Neural cell (in vitro differentiated cells): ENCODE results near the gene IMPG1. TPM values are rescaled to one million over a fixed set of nuclear protein-coding genes. Genes with fewer than 3 reads are reported as not detected.

Source experiments
- H2AFZ ChIP-seq: fragments of 200-600, 300-800 bp; sonication (generic), shearing (Covaris generic); 2 replicates; pipeline ENCODE4 v1.6.0; 2014; ENCODE audit warnings: low read depth, mild to moderate bottlenecking, antibody characterized with exemption, low read length, moderate library complexity
- H3F3A ChIP-seq: fragments of 200-600 bp; shearing (Covaris generic); 2 replicates; pipeline ENCODE4 v1.6.1; 2016; ENCODE audit warnings: mild to moderate bottlenecking, moderate library complexity, mixed read lengths, antibody characterized with exemption, low read length; ENCODE audit not compliant: insufficient read depth, poor library complexity, severe bottlenecking
- H3K27ac ChIP-seq: fragments of 200-600, 300-800 bp; sonication (generic), shearing (Covaris generic); 2 replicates; pipeline ENCODE4 v1.5.1; 2014; ENCODE audit warnings: mild to moderate bottlenecking, low read length, moderate library complexity
- H3K27me3 ChIP-seq: fragments of 300-800, 200-600 bp; sonication (generic), shearing (Covaris generic); 2 replicates; pipeline ENCODE4 v1.6.0; 2014; ENCODE audit warnings: mild to moderate bottlenecking, low read depth, low read length, moderate library complexity; ENCODE audit not compliant: insufficient read depth
- H3K36me3 ChIP-seq: fragments of 300-800, 200-600 bp; sonication (generic), shearing (Covaris generic); 2 replicates; pipeline ENCODE4 v1.5.1; 2014; ENCODE audit warnings: mild to moderate bottlenecking, antibody characterized with exemption, low read length, moderate library complexity; ENCODE audit not compliant: insufficient read depth
- H3K4me2 ChIP-seq: fragments of 300-800, 200-600 bp; sonication (generic), shearing (Covaris generic); 2 replicates; pipeline ENCODE4 v1.6.0; 2014; ENCODE audit warnings: mild to moderate bottlenecking, low read length
- H3K4me3 ChIP-seq: fragments of 300-800, 200-600 bp; sonication (generic), shearing (Covaris generic); 2 replicates; pipeline ENCODE4 v1.5.1; 2014; ENCODE audit warnings: mild to moderate bottlenecking, low read length, moderate library complexity
- H3K79me2 ChIP-seq: fragments of 200-600 bp; shearing (Covaris generic); replicated peaks from 2 replicates; pipeline ENCODE4 v1.6.0; 2014; ENCODE audit warnings: mild to moderate bottlenecking, low read length, moderate library complexity; ENCODE audit not compliant: insufficient read depth
- H3K9ac ChIP-seq: fragments of 300-800, 200-600 bp; sonication (generic), shearing (Covaris generic); 2 replicates; pipeline ENCODE4 v1.6.1; 2016; ENCODE audit warnings: mild to moderate bottlenecking, low read length, mixed read lengths
- H3K9me2 ChIP-seq: fragments of 200-600 bp; shearing (Covaris generic); 2 replicates; pipeline ENCODE4 v1.6.1; 2016; ENCODE audit warnings: mild to moderate bottlenecking, low read length, mixed read lengths; ENCODE audit not compliant: insufficient read depth
- H3K9me3 ChIP-seq: fragments of 200-600, 300-800 bp; sonication (generic), shearing (Covaris generic); 2 replicates; pipeline ENCODE4 v1.6.1; 2016; ENCODE audit warnings: mild to moderate bottlenecking, mixed run types, low read length, moderate library complexity, mixed read lengths
- H4K20me1 ChIP-seq: fragments of 200-600 bp; shearing (Covaris generic); 2 replicates; pipeline ENCODE4 v1.6.1; 2016; ENCODE audit warnings: mild to moderate bottlenecking, mixed run types; ENCODE audit not compliant: insufficient read depth
- EP300 ChIP-seq: fragments of 450-650 bp; conservative IDR thresholded peaks from 2 replicates; pipeline ENCODE4 v1.6.1; 2014; ENCODE audit warnings: antibody characterized with exemption, mild to moderate bottlenecking, moderate library complexity; ENCODE audit not compliant: poor library complexity, severe bottlenecking
- EZH2 ChIP-seq: fragments of 200-600, 300-800 bp; shearing (Covaris generic), sonication (generic); IDR thresholded peaks from 2 replicates; pipeline ENCODE4 v1.6.1; 2014; ENCODE audit warnings: antibody characterized with exemption, low read length, borderline replicate concordance, mild to moderate bottlenecking; ENCODE audit not compliant: insufficient read depth, poor library complexity, severe bottlenecking
- MXI1 ChIP-seq: fragments of 450-650 bp; conservative IDR thresholded peaks from 2 replicates; pipeline ENCODE4 v1.6.1; 2014; ENCODE audit warnings: antibody characterized with exemption, mild to moderate bottlenecking; ENCODE audit not compliant: poor library complexity, severe bottlenecking
- POLR2AphosphoS5 ChIP-seq: IDR thresholded peaks from 2 replicates; pipeline ENCODE4 v1.6.1; 2012
- RAD21 ChIP-seq: fragments of 450-650 bp; conservative IDR thresholded peaks from 2 replicates; pipeline ENCODE4 v1.6.1; 2014; ENCODE audit warnings: antibody characterized with exemption, mild to moderate bottlenecking, moderate library complexity
- SMC3 ChIP-seq: fragments of 450-650 bp; conservative IDR thresholded peaks from 2 replicates; pipeline ENCODE4 v1.6.1; 2014; ENCODE audit warnings: antibody characterized with exemption, mild to moderate bottlenecking, moderate library complexity; ENCODE audit not compliant: poor library complexity
- TAF1 ChIP-seq: IDR thresholded peaks from 2 replicates; pipeline ENCODE4 v1.6.1; 2012; ENCODE audit warnings: low read depth
- polyA plus RNA-seq: library from polyadenylated mRNA; depleted of rRNA; stranded (reverse); fragments of >200 nt; gene quantifications from 2 replicates; pipeline ENCODE4 v1.2.3, GENCODE V29; 2014
- TF ChIP-seq, protein P1 (sequence below): IDR thresholded peaks from 2 replicates; pipeline ENCODE4 v1.6.1; 2012; ENCODE audit warnings: borderline replicate concordance
- TF ChIP-seq, protein P2 (sequence below): fragments of 450-650 bp; IDR thresholded peaks from 2 replicates; pipeline ENCODE4 v1.5.1; 2014; ENCODE audit warnings: antibody characterized with exemption, mild to moderate bottlenecking, moderate library complexity; ENCODE audit not compliant: poor library complexity, severe bottlenecking

Gene IMPG1
- polyA plus RNA-seq, 1 donor from 2014 or later, result not detected

DNA sequence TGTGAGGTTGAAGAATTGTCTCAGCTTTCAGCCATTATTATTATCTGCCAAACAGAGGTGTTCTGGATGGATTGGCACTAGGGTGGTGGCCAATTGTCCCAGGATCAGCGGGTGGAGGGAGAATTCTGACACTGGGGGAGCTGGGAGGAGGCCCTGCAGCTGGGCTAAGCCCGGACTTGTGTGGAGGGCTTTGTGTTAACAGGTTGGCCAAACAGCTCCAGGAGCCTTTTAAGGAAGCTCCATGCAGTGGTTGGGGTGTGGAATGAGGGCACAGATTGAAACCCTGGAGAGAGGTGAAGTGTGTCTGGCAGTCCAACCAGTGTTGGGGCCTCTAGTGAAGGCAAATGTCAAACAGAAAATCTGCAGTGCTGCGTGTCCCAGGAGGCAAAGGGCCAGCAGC is 135.8 kb downstream of the IMPG1 start:
- Histone ChIP-seq H3K4me2 (no peak overlapping the region), H3K27me3 (no peaks in the 10 kb centered on the region), H4K20me1 (no peaks in the 10 kb centered on the region), H2AFZ (no peak overlapping the region), H3K9me2 (no peaks in the 10 kb centered on the region), H3K36me3 (no peaks in the 10 kb centered on the region), H3K4me3 (no peak overlapping the region), H3F3A (no peaks in the 10 kb centered on the region), H3K9me3 (no peaks in the 10 kb centered on the region), H3K9ac (no peak overlapping the region), H3K27ac (no peak overlapping the region), H3K79me2 (no peaks in the 10 kb centered on the region)
- no peak for TF ChIP-seq EZH2
- no peak for TF ChIP-seq EP300
- TF ChIP-seq, protein P1, sequence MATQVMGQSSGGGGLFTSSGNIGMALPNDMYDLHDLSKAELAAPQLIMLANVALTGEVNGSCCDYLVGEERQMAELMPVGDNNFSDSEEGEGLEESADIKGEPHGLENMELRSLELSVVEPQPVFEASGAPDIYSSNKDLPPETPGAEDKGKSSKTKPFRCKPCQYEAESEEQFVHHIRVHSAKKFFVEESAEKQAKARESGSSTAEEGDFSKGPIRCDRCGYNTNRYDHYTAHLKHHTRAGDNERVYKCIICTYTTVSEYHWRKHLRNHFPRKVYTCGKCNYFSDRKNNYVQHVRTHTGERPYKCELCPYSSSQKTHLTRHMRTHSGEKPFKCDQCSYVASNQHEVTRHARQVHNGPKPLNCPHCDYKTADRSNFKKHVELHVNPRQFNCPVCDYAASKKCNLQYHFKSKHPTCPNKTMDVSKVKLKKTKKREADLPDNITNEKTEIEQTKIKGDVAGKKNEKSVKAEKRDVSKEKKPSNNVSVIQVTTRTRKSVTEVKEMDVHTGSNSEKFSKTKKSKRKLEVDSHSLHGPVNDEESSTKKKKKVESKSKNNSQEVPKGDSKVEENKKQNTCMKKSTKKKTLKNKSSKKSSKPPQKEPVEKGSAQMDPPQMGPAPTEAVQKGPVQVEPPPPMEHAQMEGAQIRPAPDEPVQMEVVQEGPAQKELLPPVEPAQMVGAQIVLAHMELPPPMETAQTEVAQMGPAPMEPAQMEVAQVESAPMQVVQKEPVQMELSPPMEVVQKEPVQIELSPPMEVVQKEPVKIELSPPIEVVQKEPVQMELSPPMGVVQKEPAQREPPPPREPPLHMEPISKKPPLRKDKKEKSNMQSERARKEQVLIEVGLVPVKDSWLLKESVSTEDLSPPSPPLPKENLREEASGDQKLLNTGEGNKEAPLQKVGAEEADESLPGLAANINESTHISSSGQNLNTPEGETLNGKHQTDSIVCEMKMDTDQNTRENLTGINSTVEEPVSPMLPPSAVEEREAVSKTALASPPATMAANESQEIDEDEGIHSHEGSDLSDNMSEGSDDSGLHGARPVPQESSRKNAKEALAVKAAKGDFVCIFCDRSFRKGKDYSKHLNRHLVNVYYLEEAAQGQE, result no peak

DNA sequence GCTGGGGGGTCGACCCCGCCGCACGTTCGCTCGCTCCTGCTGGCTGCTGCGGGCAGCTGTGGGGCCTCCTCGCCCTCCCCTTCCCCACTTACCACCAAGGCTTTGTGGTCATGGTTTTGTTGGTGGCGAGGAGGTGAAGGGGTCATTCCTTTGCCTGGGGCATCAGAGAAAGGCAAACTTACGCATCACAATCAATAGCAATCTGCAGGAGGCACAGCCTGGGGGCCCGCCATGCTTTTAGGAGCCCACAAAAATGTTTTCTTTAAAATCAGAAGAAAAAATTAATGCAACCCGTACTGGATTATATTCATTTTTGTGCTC is 137.0 kb downstream of the IMPG1 start:
- Histone ChIP-seq H3F3A (no peaks in the 10 kb centered on the region), H3K27ac (no peak overlapping the region), H3K4me3 (peak overlapping the region; percentile 66), H2AFZ (peak overlapping the region; percentile 6), H3K79me2 (no peaks in the 10 kb centered on the region), H3K36me3 (no peaks in the 10 kb centered on the region), H3K9me2 (no peaks in the 10 kb centered on the region), H3K4me2 (peak overlapping the region; percentile 70), H3K9ac (peak overlapping the region; percentile 38), H4K20me1 (no peaks in the 10 kb centered on the region), H3K9me3 (no peaks in the 10 kb centered on the region), H3K27me3 (no peaks in the 10 kb centered on the region)
- TF ChIP-seq, protein P1, result no peak
- TF ChIP-seq EP300 (no peak), EZH2 (no peak), TAF1 (no peak), RAD21 (no peak), MXI1 (no peak), SMC3 (no peak), POLR2AphosphoS5 (no peak)
- TF ChIP-seq, protein P2, sequence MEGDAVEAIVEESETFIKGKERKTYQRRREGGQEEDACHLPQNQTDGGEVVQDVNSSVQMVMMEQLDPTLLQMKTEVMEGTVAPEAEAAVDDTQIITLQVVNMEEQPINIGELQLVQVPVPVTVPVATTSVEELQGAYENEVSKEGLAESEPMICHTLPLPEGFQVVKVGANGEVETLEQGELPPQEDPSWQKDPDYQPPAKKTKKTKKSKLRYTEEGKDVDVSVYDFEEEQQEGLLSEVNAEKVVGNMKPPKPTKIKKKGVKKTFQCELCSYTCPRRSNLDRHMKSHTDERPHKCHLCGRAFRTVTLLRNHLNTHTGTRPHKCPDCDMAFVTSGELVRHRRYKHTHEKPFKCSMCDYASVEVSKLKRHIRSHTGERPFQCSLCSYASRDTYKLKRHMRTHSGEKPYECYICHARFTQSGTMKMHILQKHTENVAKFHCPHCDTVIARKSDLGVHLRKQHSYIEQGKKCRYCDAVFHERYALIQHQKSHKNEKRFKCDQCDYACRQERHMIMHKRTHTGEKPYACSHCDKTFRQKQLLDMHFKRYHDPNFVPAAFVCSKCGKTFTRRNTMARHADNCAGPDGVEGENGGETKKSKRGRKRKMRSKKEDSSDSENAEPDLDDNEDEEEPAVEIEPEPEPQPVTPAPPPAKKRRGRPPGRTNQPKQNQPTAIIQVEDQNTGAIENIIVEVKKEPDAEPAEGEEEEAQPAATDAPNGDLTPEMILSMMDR, result no peak
